HL-60 (cell line): Measurements from ENCODE around the gene PGP.

ENCODE experiments used
- POLR2AphosphoS5 ChIP-seq: IDR thresholded peaks from 2 replicates; pipeline ENCODE4 v1.6.1; 2012; ENCODE audit warnings: low read depth
- SPI1 ChIP-seq: IDR thresholded peaks from 2 replicates; pipeline ENCODE4 v1.6.1; 2012; ENCODE audit warnings: low read depth, mild to moderate bottlenecking, borderline replicate concordance
- TF ChIP-seq, protein P1 (sequence below): IDR thresholded peaks from one replicate; pipeline ENCODE4 v1.5.1; 2011; ENCODE audit warnings: low read length, control low read depth, inconsistent platforms; ENCODE audit not compliant: insufficient read depth
- TF ChIP-seq, protein P2 (sequence below): IDR thresholded peaks from 2 replicates; pipeline ENCODE4 v1.6.1; 2012; ENCODE audit warnings: low read depth; ENCODE audit not compliant: insufficient replicate concordance

DNA sequence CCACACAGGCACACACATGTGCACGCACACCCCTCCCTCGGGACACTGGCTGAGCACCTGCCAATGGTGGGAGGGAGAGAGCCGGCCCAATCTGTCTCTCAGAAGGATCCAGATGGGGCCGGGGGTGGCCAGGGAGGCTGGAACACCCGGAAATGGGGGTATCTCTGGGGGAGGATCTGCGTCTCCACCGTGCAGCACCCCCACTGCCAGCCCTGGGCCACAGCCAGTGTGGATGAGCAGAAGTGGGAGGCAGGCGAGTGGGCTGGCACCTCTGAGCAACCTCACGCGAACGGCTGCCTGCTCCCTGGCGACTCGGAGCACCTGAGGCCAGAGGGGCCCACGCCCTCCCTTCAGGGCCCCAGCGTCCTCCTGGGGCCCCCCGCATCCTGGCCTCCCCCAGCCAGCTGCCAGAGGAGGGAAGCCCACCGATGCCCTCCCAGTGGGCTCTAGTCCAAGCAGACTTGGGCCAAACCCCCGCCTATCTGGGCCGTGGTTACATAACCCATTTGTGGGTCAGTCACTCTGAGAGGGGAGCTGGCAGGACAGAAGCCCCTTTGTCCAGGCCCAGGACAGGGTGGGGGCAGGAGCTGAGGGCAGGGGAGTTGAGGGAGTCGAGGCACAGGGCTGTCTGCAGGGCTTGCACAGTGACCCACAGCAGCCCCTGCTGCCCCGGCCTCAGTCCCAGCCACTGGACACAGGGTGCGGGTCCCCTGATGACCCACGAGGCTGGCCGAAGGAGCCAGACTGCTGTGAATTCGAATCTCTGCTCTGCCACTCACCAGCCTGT, 23.8 kb downstream of the PGP start:
- TF ChIP-seq, protein P1, sequence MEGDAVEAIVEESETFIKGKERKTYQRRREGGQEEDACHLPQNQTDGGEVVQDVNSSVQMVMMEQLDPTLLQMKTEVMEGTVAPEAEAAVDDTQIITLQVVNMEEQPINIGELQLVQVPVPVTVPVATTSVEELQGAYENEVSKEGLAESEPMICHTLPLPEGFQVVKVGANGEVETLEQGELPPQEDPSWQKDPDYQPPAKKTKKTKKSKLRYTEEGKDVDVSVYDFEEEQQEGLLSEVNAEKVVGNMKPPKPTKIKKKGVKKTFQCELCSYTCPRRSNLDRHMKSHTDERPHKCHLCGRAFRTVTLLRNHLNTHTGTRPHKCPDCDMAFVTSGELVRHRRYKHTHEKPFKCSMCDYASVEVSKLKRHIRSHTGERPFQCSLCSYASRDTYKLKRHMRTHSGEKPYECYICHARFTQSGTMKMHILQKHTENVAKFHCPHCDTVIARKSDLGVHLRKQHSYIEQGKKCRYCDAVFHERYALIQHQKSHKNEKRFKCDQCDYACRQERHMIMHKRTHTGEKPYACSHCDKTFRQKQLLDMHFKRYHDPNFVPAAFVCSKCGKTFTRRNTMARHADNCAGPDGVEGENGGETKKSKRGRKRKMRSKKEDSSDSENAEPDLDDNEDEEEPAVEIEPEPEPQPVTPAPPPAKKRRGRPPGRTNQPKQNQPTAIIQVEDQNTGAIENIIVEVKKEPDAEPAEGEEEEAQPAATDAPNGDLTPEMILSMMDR, result no peak
- no peak for TF ChIP-seq SPI1
- TF ChIP-seq POLR2AphosphoS5, result no peak
- TF ChIP-seq, protein P2, sequence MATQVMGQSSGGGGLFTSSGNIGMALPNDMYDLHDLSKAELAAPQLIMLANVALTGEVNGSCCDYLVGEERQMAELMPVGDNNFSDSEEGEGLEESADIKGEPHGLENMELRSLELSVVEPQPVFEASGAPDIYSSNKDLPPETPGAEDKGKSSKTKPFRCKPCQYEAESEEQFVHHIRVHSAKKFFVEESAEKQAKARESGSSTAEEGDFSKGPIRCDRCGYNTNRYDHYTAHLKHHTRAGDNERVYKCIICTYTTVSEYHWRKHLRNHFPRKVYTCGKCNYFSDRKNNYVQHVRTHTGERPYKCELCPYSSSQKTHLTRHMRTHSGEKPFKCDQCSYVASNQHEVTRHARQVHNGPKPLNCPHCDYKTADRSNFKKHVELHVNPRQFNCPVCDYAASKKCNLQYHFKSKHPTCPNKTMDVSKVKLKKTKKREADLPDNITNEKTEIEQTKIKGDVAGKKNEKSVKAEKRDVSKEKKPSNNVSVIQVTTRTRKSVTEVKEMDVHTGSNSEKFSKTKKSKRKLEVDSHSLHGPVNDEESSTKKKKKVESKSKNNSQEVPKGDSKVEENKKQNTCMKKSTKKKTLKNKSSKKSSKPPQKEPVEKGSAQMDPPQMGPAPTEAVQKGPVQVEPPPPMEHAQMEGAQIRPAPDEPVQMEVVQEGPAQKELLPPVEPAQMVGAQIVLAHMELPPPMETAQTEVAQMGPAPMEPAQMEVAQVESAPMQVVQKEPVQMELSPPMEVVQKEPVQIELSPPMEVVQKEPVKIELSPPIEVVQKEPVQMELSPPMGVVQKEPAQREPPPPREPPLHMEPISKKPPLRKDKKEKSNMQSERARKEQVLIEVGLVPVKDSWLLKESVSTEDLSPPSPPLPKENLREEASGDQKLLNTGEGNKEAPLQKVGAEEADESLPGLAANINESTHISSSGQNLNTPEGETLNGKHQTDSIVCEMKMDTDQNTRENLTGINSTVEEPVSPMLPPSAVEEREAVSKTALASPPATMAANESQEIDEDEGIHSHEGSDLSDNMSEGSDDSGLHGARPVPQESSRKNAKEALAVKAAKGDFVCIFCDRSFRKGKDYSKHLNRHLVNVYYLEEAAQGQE, result no peak
